ENCODE results near the gene TMSB15A. TPM values are rescaled to one million over a fixed set of nuclear protein-coding genes. Genes with fewer than 3 reads are reported as not detected.

Gene TMSB15A
- total and polyA plus RNA-seq, 2 of the 13 experiments (the other 11 are each of a cell fraction or from before 2014, with no cell fraction given): not detected

GRCh38 chrX:102560423-102561068 lies 44.0 kb upstream of the TMSB15A start (continued):
- TF ChIP-seq CC2D1A (CRISPR knock-in tag; IDR thresholded peaks at IDR 0.05): no peak
- no peak for TF ChIP-seq ZNF781 (CRISPR knock-in tag; IDR thresholded peaks at IDR 0.05; ENCODE audit: borderline replicate concordance, not compliant biosample characterization)
- TF ChIP-seq, protein P1, sequence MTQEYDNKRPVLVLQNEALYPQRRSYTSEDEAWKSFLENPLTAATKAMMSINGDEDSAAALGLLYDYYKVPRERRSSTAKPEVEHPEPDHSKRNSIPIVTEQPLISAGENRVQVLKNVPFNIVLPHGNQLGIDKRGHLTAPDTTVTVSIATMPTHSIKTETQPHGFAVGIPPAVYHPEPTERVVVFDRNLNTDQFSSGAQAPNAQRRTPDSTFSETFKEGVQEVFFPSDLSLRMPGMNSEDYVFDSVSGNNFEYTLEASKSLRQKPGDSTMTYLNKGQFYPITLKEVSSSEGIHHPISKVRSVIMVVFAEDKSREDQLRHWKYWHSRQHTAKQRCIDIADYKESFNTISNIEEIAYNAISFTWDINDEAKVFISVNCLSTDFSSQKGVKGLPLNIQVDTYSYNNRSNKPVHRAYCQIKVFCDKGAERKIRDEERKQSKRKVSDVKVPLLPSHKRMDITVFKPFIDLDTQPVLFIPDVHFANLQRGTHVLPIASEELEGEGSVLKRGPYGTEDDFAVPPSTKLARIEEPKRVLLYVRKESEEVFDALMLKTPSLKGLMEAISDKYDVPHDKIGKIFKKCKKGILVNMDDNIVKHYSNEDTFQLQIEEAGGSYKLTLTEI (CRISPR knock-in tag; conservative IDR thresholded peaks at IDR 0.05): no peak
- no peak for TF ChIP-seq ATF1 (CRISPR knock-in tag; IDR thresholded peaks at IDR 0.05)
- no peak for TF ChIP-seq STAG1 (CRISPR knock-in tag; IDR thresholded peaks at IDR 0.05)

DNA sequence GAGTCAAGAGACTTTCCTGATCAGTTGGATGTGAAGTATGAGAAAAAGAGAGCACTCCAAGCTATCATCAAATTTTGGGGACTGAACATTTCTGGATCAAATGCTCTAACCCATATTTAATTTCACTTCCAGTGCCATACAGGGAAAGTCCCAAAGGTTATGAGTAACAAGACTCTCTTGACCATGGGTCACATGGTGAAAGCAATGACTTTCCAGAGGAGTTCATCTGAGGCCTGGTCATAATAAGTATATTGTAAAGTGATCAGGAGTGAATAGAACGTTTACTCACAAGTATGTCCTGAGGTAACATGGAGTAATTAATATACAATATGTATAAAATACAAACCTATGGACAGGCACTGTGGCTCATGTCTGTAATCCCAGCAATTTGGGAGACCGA lies 42.1 kb upstream of the TMSB15A start:
- no peak for FAIRE-seq
- H2AFZ ChIP-seq (ENCODE audit: low read length): no peak overlapping the region
- H3K27ac ChIP-seq (ENCODE audit: extremely low read length, insufficient read depth, low read length): no peak overlapping the region
- TF ChIP-seq MIER2 (CRISPR knock-in tag; IDR thresholded peaks at IDR 0.05) (no peak), ZNF780A (CRISPR knock-in tag; IDR thresholded peaks at IDR 0.05) (no peak), MAFG (CRISPR knock-in tag; IDR thresholded peaks at IDR 0.05) (no peak), SAFB2 (CRISPR knock-in tag; IDR thresholded peaks at IDR 0.05; ENCODE audit: borderline replicate concordance, low read depth) (no peak)
- ATAC-seq: no peak
- no peaks in the 10 kb centered on the region for H4K20me1 ChIP-seq (ENCODE audit: insufficient read depth, low read length)
- H3K9ac ChIP-seq (ENCODE audit: insufficient read depth, low read depth, low read length): no peak overlapping the region
- no peaks in the 10 kb centered on the region for H3K79me2 ChIP-seq (ENCODE audit: insufficient read depth, low read length)
- intact Hi-C loops (cut with micrococcal nuclease; ENCODE audit: unreplicated experiment): no loop called here
- in situ Hi-C loops (cut with HindIII; ENCODE audit: extremely low pct_ligation_motif_present, low pct_unique_long_range_greater_than_20kb): no loop called here
- 0% methylated on average over 2 of the region's 2 CpGs for WGBS (ENCODE audit: low lambda C conversion rate)
- no peak for DNase-seq (ENCODE audit: low spot score)
- H3K4me2 ChIP-seq (ENCODE audit: low read depth, low read length): no peak overlapping the region
- H3K9me3 ChIP-seq (ENCODE audit: low read length): no peaks in the 10 kb centered on the region
- BruUV-seq (replicated peaks): no TSS peak
- H3K4me3 ChIP-seq (replicated peaks in 1 of 3; ENCODE audit: insufficient read depth in 1 of 3, low read depth in 2 of 3, low read length in 3 of 3): no peak overlapping the region
- H3K27me3 ChIP-seq (ENCODE audit: control insufficient read depth in 1 of 2, insufficient read depth in 2 of 2, low read length in 2 of 2): no peaks in the 10 kb centered on the region
- H3K4me1 ChIP-seq (ENCODE audit: insufficient read depth, low read length): no peaks in the 10 kb centered on the region
- POLR2A ChIA-PET: no interaction called here
- no peaks in the 10 kb centered on the region for H3K36me3 ChIP-seq (replicated peaks in 1 of 2; ENCODE audit: control insufficient read depth in 1 of 2, insufficient read depth in 2 of 2, low read length in 2 of 2)
- CTCF ChIA-PET (ENCODE audit: low intra/inter-chr PET ratio, low total read pairs): no interaction called here
